ENCODE data around the gene NCAPD3. TPM values are rescaled to one million over a fixed set of nuclear protein-coding genes. Genes with fewer than 3 reads are reported as not detected.

NCAPD3 gene
- total RNA-seq, 2 donors from 2014 or later = 4.0 to 5.5 TPM

DNA sequence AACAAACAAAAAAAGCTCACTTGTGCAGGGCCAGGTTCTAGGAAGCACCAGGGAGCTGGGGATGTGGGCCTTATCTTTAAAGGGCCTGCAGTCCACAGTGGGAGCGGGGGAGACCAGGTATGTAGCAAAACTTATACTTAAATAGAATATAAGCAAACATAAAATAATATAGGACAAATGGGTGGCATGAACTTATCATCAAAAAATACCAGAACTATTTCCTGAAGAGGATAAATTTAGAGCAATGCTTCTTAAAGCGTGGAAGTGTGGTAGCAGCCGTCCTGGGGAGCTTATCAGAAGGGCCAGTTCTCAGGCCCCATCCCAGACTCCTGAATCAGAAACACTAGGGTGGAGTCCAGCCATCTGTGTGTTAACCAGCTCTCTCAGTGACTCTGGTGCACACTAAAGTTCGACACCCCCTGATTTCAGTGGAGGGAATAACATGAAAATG lies 10.0 kb upstream of the NCAPD3 start:
- Histone ChIP-seq H3K27me3 (no peaks in the 10 kb centered on the region), H3K4me3 (no peak overlapping the region), H3K4me1 (peaks cover 0 to 49% of the 10 kb centered on the region in 2 donors), H3K27ac (no peak overlapping the region), H3K9me3 (no peaks in the 10 kb centered on the region), H3K36me3 (peaks cover 15% of the 10 kb centered on the region)
- TF ChIP-seq, protein P1, sequence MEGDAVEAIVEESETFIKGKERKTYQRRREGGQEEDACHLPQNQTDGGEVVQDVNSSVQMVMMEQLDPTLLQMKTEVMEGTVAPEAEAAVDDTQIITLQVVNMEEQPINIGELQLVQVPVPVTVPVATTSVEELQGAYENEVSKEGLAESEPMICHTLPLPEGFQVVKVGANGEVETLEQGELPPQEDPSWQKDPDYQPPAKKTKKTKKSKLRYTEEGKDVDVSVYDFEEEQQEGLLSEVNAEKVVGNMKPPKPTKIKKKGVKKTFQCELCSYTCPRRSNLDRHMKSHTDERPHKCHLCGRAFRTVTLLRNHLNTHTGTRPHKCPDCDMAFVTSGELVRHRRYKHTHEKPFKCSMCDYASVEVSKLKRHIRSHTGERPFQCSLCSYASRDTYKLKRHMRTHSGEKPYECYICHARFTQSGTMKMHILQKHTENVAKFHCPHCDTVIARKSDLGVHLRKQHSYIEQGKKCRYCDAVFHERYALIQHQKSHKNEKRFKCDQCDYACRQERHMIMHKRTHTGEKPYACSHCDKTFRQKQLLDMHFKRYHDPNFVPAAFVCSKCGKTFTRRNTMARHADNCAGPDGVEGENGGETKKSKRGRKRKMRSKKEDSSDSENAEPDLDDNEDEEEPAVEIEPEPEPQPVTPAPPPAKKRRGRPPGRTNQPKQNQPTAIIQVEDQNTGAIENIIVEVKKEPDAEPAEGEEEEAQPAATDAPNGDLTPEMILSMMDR (IDR thresholded peaks at IDR 0.05) = no peak
- DNase-seq (ENCODE audit: low spot score) = no peak

- Histone ChIP-seq H3K27me3 (no peaks in the 10 kb centered on the region), H3K4me1 (peaks cover 0 to 54% of the 10 kb centered on the region in 2 donors), H3K9me3 (no peaks in the 10 kb centered on the region), H3K4me3 (no peak overlapping the region), H3K27ac (no peak overlapping the region), H3K36me3 (peaks cover 15% of the 10 kb centered on the region)
- DNase-seq (ENCODE audit: low spot score) = no peak
- TF ChIP-seq, protein P1 (IDR thresholded peaks at IDR 0.05) = no peak
Observed at GRCh38 chr11:134231958-134232659, 8.3 kb upstream of the NCAPD3 start.

DNA sequence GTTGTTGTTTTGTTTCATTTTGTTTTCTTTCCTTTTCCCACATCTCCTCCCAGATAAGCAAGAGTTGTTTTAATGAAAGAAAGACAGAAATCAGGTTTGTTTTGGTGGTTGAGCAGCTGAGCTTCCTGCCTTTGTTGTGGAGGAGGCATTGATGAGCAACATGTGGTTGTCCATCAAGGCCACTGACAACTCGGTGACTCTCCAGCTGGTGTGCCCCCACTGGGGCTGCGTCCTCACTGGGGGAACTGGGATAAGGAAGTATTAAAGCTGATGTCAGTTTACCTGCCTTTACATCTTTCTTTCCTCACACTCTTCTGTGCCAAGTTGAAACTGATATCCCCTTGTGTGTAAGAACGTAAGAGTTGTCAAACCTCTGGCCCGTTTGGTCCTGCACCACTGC lies 6.6 kb upstream of the NCAPD3 start:
- Histone ChIP-seq H3K4me1 (peaks cover 0 to 72% of the 10 kb centered on the region in 2 donors), H3K9me3 (no peaks in the 10 kb centered on the region), H3K27ac (no peak overlapping the region), H3K36me3 (peaks cover 6% of the 10 kb centered on the region), H3K27me3 (no peaks in the 10 kb centered on the region), H3K4me3 (no peak overlapping the region)
- DNase-seq (ENCODE audit: low spot score) = no peak
- TF ChIP-seq, protein P1 (IDR thresholded peaks at IDR 0.05) = no peak

- Histone ChIP-seq H3K36me3 (no peaks in the 10 kb centered on the region), H3K27me3 (no peaks in the 10 kb centered on the region), H3K27ac (no peak overlapping the region), H3K4me3 (no peak overlapping the region), H3K9me3 (no peaks in the 10 kb centered on the region), H3K4me1 (peaks cover 0 to 71% of the 10 kb centered on the region in 2 donors)
- no peak for DNase-seq (ENCODE audit: low spot score)
- TF ChIP-seq, protein P1 (IDR thresholded peaks at IDR 0.05) = no peak
Observed at GRCh38 chr11:134229126-134229790, 5.5 kb upstream of the NCAPD3 start.

DNA sequence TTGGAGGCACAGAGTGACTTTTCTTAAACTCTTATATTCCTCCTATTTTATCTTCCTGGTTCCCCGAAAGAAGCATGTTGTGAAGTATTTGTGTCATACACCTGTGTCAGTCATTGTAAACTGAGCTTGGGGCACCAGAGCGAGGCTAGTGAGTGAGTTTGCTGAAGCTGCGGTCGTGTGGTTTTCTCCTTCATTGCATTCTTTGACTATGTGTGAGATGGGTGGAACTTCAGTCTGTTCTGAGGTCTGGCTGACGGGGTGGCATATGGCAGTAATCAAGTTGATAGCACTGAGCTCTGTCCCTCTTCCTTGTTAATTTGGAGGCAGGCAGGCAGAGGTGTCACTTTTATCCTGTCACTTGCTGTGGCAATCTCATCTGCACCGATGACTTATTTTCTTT lies 4.9 kb upstream of the NCAPD3 start:
- H3K4me3 ChIP-seq = no peak overlapping the region
- H3K36me3 ChIP-seq = no peaks in the 10 kb centered on the region
- H3K27ac ChIP-seq = no peak overlapping the region
- H3K27me3 ChIP-seq = no peaks in the 10 kb centered on the region
- H3K4me1 ChIP-seq = peaks cover 0 to 65% of the 10 kb centered on the region in 2 donors
- DNase-seq (ENCODE audit: low spot score) = no peak
- H3K9me3 ChIP-seq = no peaks in the 10 kb centered on the region
- TF ChIP-seq, protein P1 (IDR thresholded peaks at IDR 0.05) = no peak
